Ovary (tissue), 3 donors: Measurements from ENCODE around the gene CNOT6L.

Experiments used
- POLR2A ChIP-seq: fragments of 450-650 bp; IDR thresholded peaks from one replicate; pipeline ENCODE4 v1.6.1; 2017; ENCODE audit warnings: antibody characterized with exemption, mild to moderate bottlenecking, moderate library complexity
- TF ChIP-seq, protein P1 (sequence below), 3 donors: fragments of 450-650 bp in 2 of 3; fragments of 200-600 bp in 1 of 3; IDR thresholded peaks; one replicate each; pipeline versions ENCODE4 v1.5.1 to v1.8.0; 2016 to 2022; ENCODE audit warnings: antibody characterized with exemption in 3 of 3, mild to moderate bottlenecking in 1 of 3
- donor health status: DM: no; HTN: no; CAD: no.

- TF ChIP-seq, protein P1, sequence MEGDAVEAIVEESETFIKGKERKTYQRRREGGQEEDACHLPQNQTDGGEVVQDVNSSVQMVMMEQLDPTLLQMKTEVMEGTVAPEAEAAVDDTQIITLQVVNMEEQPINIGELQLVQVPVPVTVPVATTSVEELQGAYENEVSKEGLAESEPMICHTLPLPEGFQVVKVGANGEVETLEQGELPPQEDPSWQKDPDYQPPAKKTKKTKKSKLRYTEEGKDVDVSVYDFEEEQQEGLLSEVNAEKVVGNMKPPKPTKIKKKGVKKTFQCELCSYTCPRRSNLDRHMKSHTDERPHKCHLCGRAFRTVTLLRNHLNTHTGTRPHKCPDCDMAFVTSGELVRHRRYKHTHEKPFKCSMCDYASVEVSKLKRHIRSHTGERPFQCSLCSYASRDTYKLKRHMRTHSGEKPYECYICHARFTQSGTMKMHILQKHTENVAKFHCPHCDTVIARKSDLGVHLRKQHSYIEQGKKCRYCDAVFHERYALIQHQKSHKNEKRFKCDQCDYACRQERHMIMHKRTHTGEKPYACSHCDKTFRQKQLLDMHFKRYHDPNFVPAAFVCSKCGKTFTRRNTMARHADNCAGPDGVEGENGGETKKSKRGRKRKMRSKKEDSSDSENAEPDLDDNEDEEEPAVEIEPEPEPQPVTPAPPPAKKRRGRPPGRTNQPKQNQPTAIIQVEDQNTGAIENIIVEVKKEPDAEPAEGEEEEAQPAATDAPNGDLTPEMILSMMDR (IDR thresholded peaks at IDR 0.05) = no peak
- no peak for TF ChIP-seq POLR2A
Observed at GRCh38 chr4:77826275-77826674, 7.1 kb upstream of the CNOT6L start.
